Measurements from ENCODE around the gene C2orf49. TPM values are rescaled to one million over a fixed set of nuclear protein-coding genes. Genes with fewer than 3 reads are reported as not detected.

The C2orf49 gene
- total and polyA plus RNA-seq, 2 experiments from 2014 or later = 16.9 to 19.6 TPM

GRCh38 chr2:105298017-105298416 is 39.3 kb upstream of the C2orf49 start:
- H3K4me1 ChIP-seq (ENCODE audit: insufficient read depth) = no peaks in the 10 kb centered on the region
- DNase-seq (ENCODE audit: low spot score) = no peak
- no peaks in the 10 kb centered on the region for H3K9me3 ChIP-seq (ENCODE audit: low read depth)
- no peaks in the 10 kb centered on the region for H4K20me1 ChIP-seq (ENCODE audit: insufficient read depth, poor library complexity, severe bottlenecking)
- no peaks in the 10 kb centered on the region for H3K9me2 ChIP-seq (replicated peaks; ENCODE audit: insufficient read depth)
- TF ChIP-seq, protein P1, sequence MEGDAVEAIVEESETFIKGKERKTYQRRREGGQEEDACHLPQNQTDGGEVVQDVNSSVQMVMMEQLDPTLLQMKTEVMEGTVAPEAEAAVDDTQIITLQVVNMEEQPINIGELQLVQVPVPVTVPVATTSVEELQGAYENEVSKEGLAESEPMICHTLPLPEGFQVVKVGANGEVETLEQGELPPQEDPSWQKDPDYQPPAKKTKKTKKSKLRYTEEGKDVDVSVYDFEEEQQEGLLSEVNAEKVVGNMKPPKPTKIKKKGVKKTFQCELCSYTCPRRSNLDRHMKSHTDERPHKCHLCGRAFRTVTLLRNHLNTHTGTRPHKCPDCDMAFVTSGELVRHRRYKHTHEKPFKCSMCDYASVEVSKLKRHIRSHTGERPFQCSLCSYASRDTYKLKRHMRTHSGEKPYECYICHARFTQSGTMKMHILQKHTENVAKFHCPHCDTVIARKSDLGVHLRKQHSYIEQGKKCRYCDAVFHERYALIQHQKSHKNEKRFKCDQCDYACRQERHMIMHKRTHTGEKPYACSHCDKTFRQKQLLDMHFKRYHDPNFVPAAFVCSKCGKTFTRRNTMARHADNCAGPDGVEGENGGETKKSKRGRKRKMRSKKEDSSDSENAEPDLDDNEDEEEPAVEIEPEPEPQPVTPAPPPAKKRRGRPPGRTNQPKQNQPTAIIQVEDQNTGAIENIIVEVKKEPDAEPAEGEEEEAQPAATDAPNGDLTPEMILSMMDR (IDR thresholded peaks at IDR 0.05; ENCODE audit: poor library complexity) = no peak
- TF ChIP-seq EZH2phosphoT487 (IDR thresholded peaks at IDR 0.05; ENCODE audit: low read depth, severe bottlenecking, unreplicated experiment) = no peak
- TF ChIP-seq EZH2 (IDR thresholded peaks at IDR 0.05; ENCODE audit: borderline replicate concordance) = no peak
- no peak overlapping the region for H3K4me3 ChIP-seq
- 98% methylated on average over 3 of the region's 3 CpGs for WGBS (ENCODE audit: low lambda C conversion rate, missing lambda C conversion rate)
- H3K27ac ChIP-seq = no peak overlapping the region
- H3K36me3 ChIP-seq (replicated peaks; ENCODE audit: insufficient read depth, low read depth) = no peaks in the 10 kb centered on the region
- H3K79me2 ChIP-seq = peaks cover 28% of the 10 kb centered on the region
- no peak overlapping the region for H2AFZ ChIP-seq
- no peak overlapping the region for H3K4me2 ChIP-seq
- no peaks in the 10 kb centered on the region for H3K27me3 ChIP-seq

DNA sequence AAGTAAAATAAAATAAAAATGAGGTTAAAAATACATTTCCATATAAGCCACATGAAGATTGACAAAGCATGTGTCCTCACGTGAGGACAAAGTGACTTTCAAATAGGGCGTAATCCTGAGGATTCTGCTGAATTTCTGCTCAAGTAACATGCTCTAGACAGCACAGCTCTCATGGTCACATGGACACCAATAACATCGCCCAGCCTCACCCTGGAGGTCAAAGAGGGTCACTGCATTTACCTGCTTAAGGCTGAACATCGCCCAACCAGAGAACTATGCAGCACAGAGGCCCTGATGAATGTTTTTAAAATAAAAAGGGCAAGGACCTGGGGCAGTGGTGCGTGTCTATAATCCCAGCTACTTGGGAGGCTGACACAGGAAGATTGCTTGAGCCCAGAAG is 38.0 kb upstream of the C2orf49 start:
- 84% methylated on average over 5 of the region's 5 CpGs for WGBS (ENCODE audit: low lambda C conversion rate, missing lambda C conversion rate)
- peaks cover 35% of the 10 kb centered on the region for H3K79me2 ChIP-seq
- no peaks in the 10 kb centered on the region for H3K36me3 ChIP-seq (replicated peaks; ENCODE audit: insufficient read depth, low read depth)
- H3K9me2 ChIP-seq (replicated peaks; ENCODE audit: insufficient read depth) = no peaks in the 10 kb centered on the region
- TF ChIP-seq EZH2phosphoT487 (IDR thresholded peaks at IDR 0.05; ENCODE audit: low read depth, severe bottlenecking, unreplicated experiment) = no peak
- no peak for TF ChIP-seq EZH2 (IDR thresholded peaks at IDR 0.05; ENCODE audit: borderline replicate concordance)
- TF ChIP-seq, protein P1 (IDR thresholded peaks at IDR 0.05; ENCODE audit: poor library complexity) = no peak
- H3K4me3 ChIP-seq = no peak overlapping the region
- H4K20me1 ChIP-seq (ENCODE audit: insufficient read depth, poor library complexity, severe bottlenecking) = no peaks in the 10 kb centered on the region
- no peak for DNase-seq (ENCODE audit: low spot score)
- no peak overlapping the region for H3K27ac ChIP-seq
- no peaks in the 10 kb centered on the region for H3K9me3 ChIP-seq (ENCODE audit: low read depth)
- no peaks in the 10 kb centered on the region for H3K4me1 ChIP-seq (ENCODE audit: insufficient read depth)
- H3K27me3 ChIP-seq = no peaks in the 10 kb centered on the region
- no peak overlapping the region for H2AFZ ChIP-seq
- H3K4me2 ChIP-seq = no peak overlapping the region

- no peak for DNase-seq (ENCODE audit: low spot score)
- no peaks in the 10 kb centered on the region for H3K9me3 ChIP-seq (ENCODE audit: low read depth)
- no peaks in the 10 kb centered on the region for H3K4me1 ChIP-seq (ENCODE audit: insufficient read depth)
- H3K4me2 ChIP-seq = no peak overlapping the region
- no peak overlapping the region for H2AFZ ChIP-seq
- TF ChIP-seq EZH2phosphoT487 (IDR thresholded peaks at IDR 0.05; ENCODE audit: low read depth, severe bottlenecking, unreplicated experiment) (no peak), EZH2 (IDR thresholded peaks at IDR 0.05; ENCODE audit: borderline replicate concordance) (no peak)
- TF ChIP-seq, protein P1 (IDR thresholded peaks at IDR 0.05; ENCODE audit: poor library complexity) = no peak
- no peak overlapping the region for H3K27ac ChIP-seq
- H3K36me3 ChIP-seq (replicated peaks; ENCODE audit: insufficient read depth, low read depth) = no peaks in the 10 kb centered on the region
- H3K4me3 ChIP-seq = no peak overlapping the region
- no peaks in the 10 kb centered on the region for H3K27me3 ChIP-seq
- WGBS (ENCODE audit: low lambda C conversion rate, missing lambda C conversion rate) = 95% methylated on average over 3 of the region's 3 CpGs
- H3K79me2 ChIP-seq = peaks cover 47% of the 10 kb centered on the region
- no peaks in the 10 kb centered on the region for H3K9me2 ChIP-seq (replicated peaks; ENCODE audit: insufficient read depth)
- no peaks in the 10 kb centered on the region for H4K20me1 ChIP-seq (ENCODE audit: insufficient read depth, poor library complexity, severe bottlenecking)
Measured at GRCh38 chr2:105301646-105302045, 35.7 kb upstream of the C2orf49 start.

DNA sequence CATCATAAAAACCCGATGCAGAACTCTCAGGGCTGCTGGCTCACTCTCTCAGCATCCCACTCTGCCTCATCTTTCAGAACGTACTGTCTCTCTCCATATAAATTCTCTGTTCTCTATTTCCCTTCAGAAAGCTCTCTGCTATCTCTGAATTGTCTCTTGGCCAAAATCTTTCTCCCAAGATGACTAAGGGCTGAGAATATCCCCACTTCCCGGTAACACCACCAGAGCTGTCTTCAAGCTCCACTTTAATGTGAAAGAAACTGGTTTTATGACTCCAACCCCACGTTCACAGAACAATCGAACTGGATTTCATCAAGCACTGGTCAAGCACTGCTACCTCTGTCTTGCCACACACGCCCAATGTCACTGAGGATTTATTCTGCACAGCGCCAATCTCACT is 30.2 kb upstream of the C2orf49 start:
- no peak overlapping the region for H3K27ac ChIP-seq
- 87% methylated on average over 7 of the region's 7 CpGs for WGBS (ENCODE audit: low lambda C conversion rate, missing lambda C conversion rate)
- H3K9me2 ChIP-seq (replicated peaks; ENCODE audit: insufficient read depth) = no peaks in the 10 kb centered on the region
- H3K4me2 ChIP-seq = no peak overlapping the region
- TF ChIP-seq EZH2 (IDR thresholded peaks at IDR 0.05; ENCODE audit: borderline replicate concordance) = no peak
- TF ChIP-seq, protein P1 (IDR thresholded peaks at IDR 0.05; ENCODE audit: poor library complexity) = no peak
- no peaks in the 10 kb centered on the region for H3K4me1 ChIP-seq (ENCODE audit: insufficient read depth)
- no peaks in the 10 kb centered on the region for H3K27me3 ChIP-seq
- no peak overlapping the region for H3K4me3 ChIP-seq
- no peaks in the 10 kb centered on the region for H4K20me1 ChIP-seq (ENCODE audit: insufficient read depth, poor library complexity, severe bottlenecking)
- no peak overlapping the region for H2AFZ ChIP-seq
- peaks cover 48% of the 10 kb centered on the region for H3K79me2 ChIP-seq
- no peaks in the 10 kb centered on the region for H3K36me3 ChIP-seq (replicated peaks; ENCODE audit: insufficient read depth, low read depth)
- H3K9me3 ChIP-seq (ENCODE audit: low read depth) = no peaks in the 10 kb centered on the region
- no peak for DNase-seq (ENCODE audit: low spot score)

Measured in hepatocyte (in vitro differentiated cells).